ENCODE measurements around the gene APOA4. TPM values are rescaled to one million over a fixed set of nuclear protein-coding genes. Genes with fewer than 3 reads are reported as not detected.

The APOA4 gene
- total and polyA plus RNA-seq, 2 donors (not counting 3 experiments of a cell fraction or from before 2014, with no cell fraction given), result not detected

DNA sequence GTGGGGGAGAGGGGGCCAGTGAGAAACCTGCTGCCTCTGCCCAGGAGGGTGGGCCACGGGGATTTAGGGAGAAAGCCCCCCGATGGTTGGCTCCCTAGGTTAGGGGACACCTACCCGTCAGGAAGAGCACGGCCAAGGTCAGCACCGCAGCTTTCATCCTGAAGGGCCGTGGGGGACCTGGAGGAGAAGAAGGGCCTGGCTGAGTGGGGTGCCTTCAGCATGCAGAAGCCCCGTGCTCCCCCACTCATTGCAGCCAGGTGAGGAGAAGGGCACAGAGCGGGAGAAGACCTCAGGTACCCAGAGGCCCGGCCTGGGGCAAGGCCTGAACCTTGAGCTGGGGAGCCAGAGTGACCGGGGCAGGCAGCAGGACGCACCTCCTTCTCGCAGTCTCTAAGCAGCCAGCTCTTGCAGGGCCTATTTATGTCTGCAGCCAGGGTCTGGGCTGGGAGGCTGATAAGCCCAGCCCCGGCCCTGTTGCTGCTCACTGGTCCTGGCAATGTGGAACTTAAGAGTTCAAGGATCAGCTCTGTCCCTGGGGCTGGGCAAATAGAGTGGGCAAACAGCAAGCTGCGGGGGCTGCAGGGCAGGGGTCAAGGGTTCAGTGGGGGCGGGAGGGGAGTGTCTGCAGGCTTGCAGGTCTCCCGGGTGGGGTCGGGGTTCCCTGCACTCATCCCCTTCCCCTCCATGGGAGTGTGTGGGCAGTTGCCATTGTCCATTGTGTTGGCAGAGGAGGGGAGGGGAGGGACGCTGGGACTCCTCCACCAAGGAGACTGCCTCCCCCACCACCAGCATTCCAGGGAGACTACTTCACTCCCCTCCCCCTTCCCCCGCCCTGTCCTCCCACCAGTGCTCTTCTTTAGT is 14.4 kb upstream of the APOA4 start, which contains the start of gene APOA1:
APOA1 (minus strand) TSS at position 392 of the 861 bp plus-strand sequence; CDS start at position 157, 235 bp downstream.
- Histone ChIP-seq H2AFZ (ENCODE audit: low read depth, low read length) (no peak within 1 kb of the TSS), H3K9ac (replicated peaks; ENCODE audit: extremely low read depth, insufficient read depth, low read length) (no peak within 1 kb of the TSS), H3K36me3 (ENCODE audit: control insufficient read depth in 2 of 2, extremely low read depth in 1 of 2, insufficient read depth in 2 of 2, low read length in 2 of 2) (no peaks in the 10 kb centered on the region), H3K27ac (ENCODE audit: insufficient read depth, low read depth, low read length) (no peak within 1 kb of the TSS), H4K20me1 (replicated peaks; ENCODE audit: control insufficient read depth, extremely low read depth, insufficient read depth, low read length) (no peaks in the 10 kb centered on the region), H3K9me3 (replicated peaks; ENCODE audit: control insufficient read depth, insufficient read depth, low read length) (no peaks in the 10 kb centered on the region), H3K4me1 (ENCODE audit: control insufficient read depth, extremely low read depth, insufficient read depth, low read length) (peaks cover 6% of the 10 kb centered on the region), H3K27me3 (ENCODE audit: control insufficient read depth in 2 of 2, insufficient read depth in 2 of 2, low read length in 2 of 2) (no peaks in the 10 kb centered on the region), H3K4me3 (replicated peaks in 1 of 3; ENCODE audit: insufficient read depth in 1 of 3, low read depth in 1 of 3, low read length in 3 of 3) (no peak within 1 kb of the TSS), H3K4me2 (ENCODE audit: insufficient read depth, low read length) (no peak within 1 kb of the TSS), H3K9me1 (replicated peaks; ENCODE audit: control insufficient read depth, extremely low read depth, insufficient read depth, low read length) (no peaks in the 10 kb centered on the region), H3K79me2 (ENCODE audit: control insufficient read depth, insufficient read depth, low read length) (no peaks in the 10 kb centered on the region)
- FAIRE-seq (no peak), DNase-seq (ENCODE audit: low read depth, low spot score) (no peak)
- intact Hi-C loops (cut with micrococcal nuclease), result loop anchor here (5.0 kb wide), 1 partner anchor 105 kb away; no protein-coding TSS in a partner anchor
- dilution Hi-C loops (cut with MboI; ENCODE audit: extremely low pct_ligation_motif_present, low sequenced_read_pairs), result no loop called here
- ChIA-PET CTCF (interaction anchor here (0.6 to 5.0 kb wide), 8 partner anchors 13 to 272 kb away, joined by 3 to 272 read pairs (median 8); partner anchors contain the start of genes APOA4, APOA5 and ZPR1), POLR2A (no interaction called here)
- BruUV-seq (replicated peaks), result no TSS peak
- TF ChIP-seq POLR2A (IDR thresholded peaks at IDR 0.05; ENCODE audit: low read depth, low read length) (no peak), GATA2 (IDR thresholded peaks at IDR 0.05; ENCODE audit: insufficient read depth, insufficient read length, low read depth, low read length) (no peak), FOS (IDR thresholded peaks at IDR 0.05; ENCODE audit: borderline replicate concordance, insufficient read depth, low read length) (no peak)

DNA sequence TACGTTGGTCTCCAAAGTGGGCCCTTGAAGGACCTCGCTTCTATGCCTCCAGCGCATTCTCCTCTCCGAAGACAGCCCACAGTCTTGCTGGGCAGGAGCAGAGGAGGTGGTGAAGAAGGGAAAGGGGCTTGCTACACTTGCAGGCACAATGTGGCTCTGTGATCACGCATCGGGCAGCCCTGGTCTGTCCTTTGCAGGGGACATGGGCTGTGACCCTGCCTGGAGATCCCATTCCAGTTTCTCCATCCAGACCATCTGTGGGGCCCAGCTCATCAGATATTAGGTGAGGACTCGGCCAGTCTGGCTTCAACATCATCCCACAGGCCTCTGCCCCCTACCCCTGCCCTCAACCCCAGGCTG is 13.5 kb upstream of the APOA4 start:
- no peak overlapping the region for H3K9ac ChIP-seq (replicated peaks; ENCODE audit: extremely low read depth, insufficient read depth, low read length)
- no peak overlapping the region for H3K4me3 ChIP-seq (replicated peaks in 1 of 3; ENCODE audit: insufficient read depth in 1 of 3, low read depth in 1 of 3, low read length in 3 of 3)
- ChIA-PET CTCF (interaction anchor here (0.5 to 5.0 kb wide), 26 partner anchors 11 to 390 kb away, joined by 3 to 272 read pairs (median 7); partner anchors contain the start of genes APOA4, APOA5, BUD13 and PAFAH1B2), POLR2A (no interaction called here)
- dilution Hi-C loops (cut with MboI; ENCODE audit: extremely low pct_ligation_motif_present, low sequenced_read_pairs), result no loop called here
- no peaks in the 10 kb centered on the region for H3K36me3 ChIP-seq (ENCODE audit: control insufficient read depth in 2 of 2, extremely low read depth in 1 of 2, insufficient read depth in 2 of 2, low read length in 2 of 2)
- no peak overlapping the region for H2AFZ ChIP-seq (ENCODE audit: low read depth, low read length)
- H3K9me1 ChIP-seq (replicated peaks; ENCODE audit: control insufficient read depth, extremely low read depth, insufficient read depth, low read length), result no peaks in the 10 kb centered on the region
- H4K20me1 ChIP-seq (replicated peaks; ENCODE audit: control insufficient read depth, extremely low read depth, insufficient read depth, low read length), result no peaks in the 10 kb centered on the region
- H3K27me3 ChIP-seq (ENCODE audit: control insufficient read depth in 2 of 2, insufficient read depth in 2 of 2, low read length in 2 of 2), result no peaks in the 10 kb centered on the region
- DNase-seq (ENCODE audit: low read depth, low spot score), result no peak
- TF ChIP-seq, protein P1, sequence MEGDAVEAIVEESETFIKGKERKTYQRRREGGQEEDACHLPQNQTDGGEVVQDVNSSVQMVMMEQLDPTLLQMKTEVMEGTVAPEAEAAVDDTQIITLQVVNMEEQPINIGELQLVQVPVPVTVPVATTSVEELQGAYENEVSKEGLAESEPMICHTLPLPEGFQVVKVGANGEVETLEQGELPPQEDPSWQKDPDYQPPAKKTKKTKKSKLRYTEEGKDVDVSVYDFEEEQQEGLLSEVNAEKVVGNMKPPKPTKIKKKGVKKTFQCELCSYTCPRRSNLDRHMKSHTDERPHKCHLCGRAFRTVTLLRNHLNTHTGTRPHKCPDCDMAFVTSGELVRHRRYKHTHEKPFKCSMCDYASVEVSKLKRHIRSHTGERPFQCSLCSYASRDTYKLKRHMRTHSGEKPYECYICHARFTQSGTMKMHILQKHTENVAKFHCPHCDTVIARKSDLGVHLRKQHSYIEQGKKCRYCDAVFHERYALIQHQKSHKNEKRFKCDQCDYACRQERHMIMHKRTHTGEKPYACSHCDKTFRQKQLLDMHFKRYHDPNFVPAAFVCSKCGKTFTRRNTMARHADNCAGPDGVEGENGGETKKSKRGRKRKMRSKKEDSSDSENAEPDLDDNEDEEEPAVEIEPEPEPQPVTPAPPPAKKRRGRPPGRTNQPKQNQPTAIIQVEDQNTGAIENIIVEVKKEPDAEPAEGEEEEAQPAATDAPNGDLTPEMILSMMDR (IDR thresholded peaks at IDR 0.05; ENCODE audit: extremely low read depth in 1 of 2, insufficient read depth in 1 of 2, low read depth in 1 of 2, low read length in 2 of 2), result no peak
- TF ChIP-seq GATA2 (IDR thresholded peaks at IDR 0.05; ENCODE audit: insufficient read depth, insufficient read length, low read depth, low read length) (no peak), JUN (IDR thresholded peaks at IDR 0.05; ENCODE audit: borderline replicate concordance, insufficient read depth, insufficient read length, low read depth) (no peak), MYC (IDR thresholded peaks at IDR 0.05; ENCODE audit: low read depth, low read length) (no peak), EZH2 (IDR thresholded peaks at IDR 0.05; ENCODE audit: borderline replicate concordance, low read depth, low read length, severe bottlenecking) (no peak), FOS (IDR thresholded peaks at IDR 0.05; ENCODE audit: borderline replicate concordance, insufficient read depth, low read length) (no peak), POLR2A (IDR thresholded peaks at IDR 0.05; ENCODE audit: low read depth, low read length) (no peak), POLR2AphosphoS5 (IDR thresholded peaks at IDR 0.05; ENCODE audit: insufficient read depth, low read depth, low read length) (no peak)
- H3K4me1 ChIP-seq (ENCODE audit: control insufficient read depth, extremely low read depth, insufficient read depth, low read length), result peaks cover 6% of the 10 kb centered on the region
- BruUV-seq (replicated peaks), result no TSS peak
- H3K4me2 ChIP-seq (ENCODE audit: insufficient read depth, low read length), result no peak overlapping the region
- no peak overlapping the region for H3K27ac ChIP-seq (ENCODE audit: insufficient read depth, low read depth, low read length)
- FAIRE-seq, result no peak
- no peaks in the 10 kb centered on the region for H3K9me3 ChIP-seq (replicated peaks; ENCODE audit: control insufficient read depth, insufficient read depth, low read length)
- intact Hi-C loops (cut with micrococcal nuclease), result loop anchor here (1.0 to 5.0 kb wide), 3 partner anchors 45 to 270 kb away; partner anchors contain the start of gene APOA5
- H3K79me2 ChIP-seq (ENCODE audit: control insufficient read depth, insufficient read depth, low read length), result no peaks in the 10 kb centered on the region
